GM23338 (cell line): Measurements from ENCODE around the gene FILIP1L.

Experiments
- CREB1 ChIP-seq: fragments of 250-450 bp; sonication (Bioruptor Pico); IDR thresholded peaks from 2 replicates; pipeline ENCODE4 v1.5.0; 2020; ENCODE audit warnings: low read depth, mild to moderate bottlenecking, moderate library complexity
- ETS1 ChIP-seq: IDR thresholded peaks from 2 replicates; pipeline ENCODE4 v1.6.1; 2016; ENCODE audit warnings: antibody characterized with exemption
- EZH2 ChIP-seq: fragments of 200-600 bp; sonication (generic); IDR thresholded peaks from one replicate; pipeline ENCODE4 v1.8.0; 2017; ENCODE audit warnings: antibody characterized with exemption, mild to moderate bottlenecking, low read depth; ENCODE audit not compliant: unreplicated experiment
- EZH2phosphoT487 ChIP-seq: fragments of 200-600 bp; sonication (generic); IDR thresholded peaks from one replicate; pipeline ENCODE4 v1.8.1; 2018; ENCODE audit warnings: antibody characterized with exemption; ENCODE audit not compliant: unreplicated experiment
- JUNB ChIP-seq: IDR thresholded peaks from one replicate; pipeline ENCODE4 v1.6.1; 2016; ENCODE audit warnings: antibody characterized with exemption; ENCODE audit not compliant: unreplicated experiment
- NANOG ChIP-seq: IDR thresholded peaks from 2 replicates; pipeline ENCODE4 v1.6.1; 2016; ENCODE audit warnings: antibody characterized with exemption, borderline replicate concordance
- POLR2AphosphoS5 ChIP-seq: IDR thresholded peaks from 2 replicates; pipeline ENCODE4 v1.6.1; 2016; ENCODE audit warnings: antibody characterized with exemption, low read depth
- ZNF114 ChIP-seq: fragments of 250-450 bp; sonication (Bioruptor Pico); IDR thresholded peaks from 2 replicates; pipeline ENCODE4 v1.5.0; 2020; ENCODE audit warnings: mild to moderate bottlenecking, moderate library complexity
- ZNF331 ChIP-seq: fragments of 250-450 bp; sonication (Bioruptor Pico); IDR thresholded peaks from 2 replicates; pipeline ENCODE4 v1.5.0; 2020; ENCODE audit warnings: low read depth, mild to moderate bottlenecking, moderate library complexity
- TF ChIP-seq, protein P1 (sequence below), 2 experiments: fragments of 200-600 bp in 1 of 2; sonication (generic) in 1 of 2; conservative IDR thresholded peaks; 2 replicates each; pipeline versions ENCODE4 v1.5.1 to v1.6.1; 2016 to 2017; ENCODE audit warnings: antibody characterized with exemption in 2 of 2, low read depth in 2 of 2, mild to moderate bottlenecking in 2 of 2, moderate library complexity in 1 of 2
- TF ChIP-seq, protein P2 (sequence below): IDR thresholded peaks from one replicate; pipeline ENCODE4 v1.6.1; 2018; ENCODE audit warnings: antibody characterized with exemption; ENCODE audit not compliant: unreplicated experiment
- TF ChIP-seq, protein P3 (sequence below): fragments of 250-450 bp; sonication (Bioruptor Pico); IDR thresholded peaks from 2 replicates; pipeline ENCODE4 v1.5.0; 2020; ENCODE audit warnings: mild to moderate bottlenecking, moderate library complexity

DNA sequence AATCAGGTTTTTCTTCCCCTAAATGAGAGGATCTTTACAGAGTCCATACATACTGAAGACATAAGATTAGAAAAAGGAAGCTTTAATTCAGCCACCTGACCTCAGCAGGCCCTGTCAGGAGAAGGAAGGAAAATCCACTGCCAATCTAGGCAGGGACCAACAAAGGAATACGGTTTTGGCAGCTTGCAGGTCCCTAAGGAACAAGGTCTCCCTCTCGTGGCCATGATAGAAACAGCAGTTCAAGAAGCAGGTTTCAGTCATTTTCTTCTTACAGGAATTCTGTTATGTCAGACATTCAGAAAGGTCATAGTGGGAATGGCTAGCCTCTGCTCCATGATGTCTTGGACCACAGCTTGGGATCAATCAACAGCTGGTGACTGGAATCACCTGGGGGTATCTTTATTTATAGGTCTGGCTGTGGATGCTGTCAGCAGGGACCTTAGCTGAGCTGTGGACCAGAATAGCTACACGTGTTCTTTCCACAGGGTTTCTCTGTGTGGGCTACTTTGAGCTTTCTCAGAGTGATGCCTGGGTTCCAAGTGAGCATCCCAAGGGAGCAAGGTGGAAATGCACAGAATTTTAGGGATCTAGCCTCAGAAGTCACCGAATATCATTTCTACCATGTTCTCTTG is 306.0 kb downstream of the FILIP1L start:
- TF ChIP-seq, protein P1, sequence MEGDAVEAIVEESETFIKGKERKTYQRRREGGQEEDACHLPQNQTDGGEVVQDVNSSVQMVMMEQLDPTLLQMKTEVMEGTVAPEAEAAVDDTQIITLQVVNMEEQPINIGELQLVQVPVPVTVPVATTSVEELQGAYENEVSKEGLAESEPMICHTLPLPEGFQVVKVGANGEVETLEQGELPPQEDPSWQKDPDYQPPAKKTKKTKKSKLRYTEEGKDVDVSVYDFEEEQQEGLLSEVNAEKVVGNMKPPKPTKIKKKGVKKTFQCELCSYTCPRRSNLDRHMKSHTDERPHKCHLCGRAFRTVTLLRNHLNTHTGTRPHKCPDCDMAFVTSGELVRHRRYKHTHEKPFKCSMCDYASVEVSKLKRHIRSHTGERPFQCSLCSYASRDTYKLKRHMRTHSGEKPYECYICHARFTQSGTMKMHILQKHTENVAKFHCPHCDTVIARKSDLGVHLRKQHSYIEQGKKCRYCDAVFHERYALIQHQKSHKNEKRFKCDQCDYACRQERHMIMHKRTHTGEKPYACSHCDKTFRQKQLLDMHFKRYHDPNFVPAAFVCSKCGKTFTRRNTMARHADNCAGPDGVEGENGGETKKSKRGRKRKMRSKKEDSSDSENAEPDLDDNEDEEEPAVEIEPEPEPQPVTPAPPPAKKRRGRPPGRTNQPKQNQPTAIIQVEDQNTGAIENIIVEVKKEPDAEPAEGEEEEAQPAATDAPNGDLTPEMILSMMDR (conservative IDR thresholded peaks at IDR 0.05; ENCODE audit: low read depth in 2 of 2) = peak; percentile 88
- no peak for TF ChIP-seq CREB1 (CRISPR knock-in tag)
- no peak for TF ChIP-seq EZH2
- no peak for TF ChIP-seq JUNB
- no peak for TF ChIP-seq POLR2AphosphoS5
- TF ChIP-seq NANOG = no peak
- TF ChIP-seq, protein P2, sequence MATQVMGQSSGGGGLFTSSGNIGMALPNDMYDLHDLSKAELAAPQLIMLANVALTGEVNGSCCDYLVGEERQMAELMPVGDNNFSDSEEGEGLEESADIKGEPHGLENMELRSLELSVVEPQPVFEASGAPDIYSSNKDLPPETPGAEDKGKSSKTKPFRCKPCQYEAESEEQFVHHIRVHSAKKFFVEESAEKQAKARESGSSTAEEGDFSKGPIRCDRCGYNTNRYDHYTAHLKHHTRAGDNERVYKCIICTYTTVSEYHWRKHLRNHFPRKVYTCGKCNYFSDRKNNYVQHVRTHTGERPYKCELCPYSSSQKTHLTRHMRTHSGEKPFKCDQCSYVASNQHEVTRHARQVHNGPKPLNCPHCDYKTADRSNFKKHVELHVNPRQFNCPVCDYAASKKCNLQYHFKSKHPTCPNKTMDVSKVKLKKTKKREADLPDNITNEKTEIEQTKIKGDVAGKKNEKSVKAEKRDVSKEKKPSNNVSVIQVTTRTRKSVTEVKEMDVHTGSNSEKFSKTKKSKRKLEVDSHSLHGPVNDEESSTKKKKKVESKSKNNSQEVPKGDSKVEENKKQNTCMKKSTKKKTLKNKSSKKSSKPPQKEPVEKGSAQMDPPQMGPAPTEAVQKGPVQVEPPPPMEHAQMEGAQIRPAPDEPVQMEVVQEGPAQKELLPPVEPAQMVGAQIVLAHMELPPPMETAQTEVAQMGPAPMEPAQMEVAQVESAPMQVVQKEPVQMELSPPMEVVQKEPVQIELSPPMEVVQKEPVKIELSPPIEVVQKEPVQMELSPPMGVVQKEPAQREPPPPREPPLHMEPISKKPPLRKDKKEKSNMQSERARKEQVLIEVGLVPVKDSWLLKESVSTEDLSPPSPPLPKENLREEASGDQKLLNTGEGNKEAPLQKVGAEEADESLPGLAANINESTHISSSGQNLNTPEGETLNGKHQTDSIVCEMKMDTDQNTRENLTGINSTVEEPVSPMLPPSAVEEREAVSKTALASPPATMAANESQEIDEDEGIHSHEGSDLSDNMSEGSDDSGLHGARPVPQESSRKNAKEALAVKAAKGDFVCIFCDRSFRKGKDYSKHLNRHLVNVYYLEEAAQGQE = no peak
- no peak for TF ChIP-seq ZNF114 (CRISPR knock-in tag)
- TF ChIP-seq ETS1 = no peak
- TF ChIP-seq, protein P3, sequence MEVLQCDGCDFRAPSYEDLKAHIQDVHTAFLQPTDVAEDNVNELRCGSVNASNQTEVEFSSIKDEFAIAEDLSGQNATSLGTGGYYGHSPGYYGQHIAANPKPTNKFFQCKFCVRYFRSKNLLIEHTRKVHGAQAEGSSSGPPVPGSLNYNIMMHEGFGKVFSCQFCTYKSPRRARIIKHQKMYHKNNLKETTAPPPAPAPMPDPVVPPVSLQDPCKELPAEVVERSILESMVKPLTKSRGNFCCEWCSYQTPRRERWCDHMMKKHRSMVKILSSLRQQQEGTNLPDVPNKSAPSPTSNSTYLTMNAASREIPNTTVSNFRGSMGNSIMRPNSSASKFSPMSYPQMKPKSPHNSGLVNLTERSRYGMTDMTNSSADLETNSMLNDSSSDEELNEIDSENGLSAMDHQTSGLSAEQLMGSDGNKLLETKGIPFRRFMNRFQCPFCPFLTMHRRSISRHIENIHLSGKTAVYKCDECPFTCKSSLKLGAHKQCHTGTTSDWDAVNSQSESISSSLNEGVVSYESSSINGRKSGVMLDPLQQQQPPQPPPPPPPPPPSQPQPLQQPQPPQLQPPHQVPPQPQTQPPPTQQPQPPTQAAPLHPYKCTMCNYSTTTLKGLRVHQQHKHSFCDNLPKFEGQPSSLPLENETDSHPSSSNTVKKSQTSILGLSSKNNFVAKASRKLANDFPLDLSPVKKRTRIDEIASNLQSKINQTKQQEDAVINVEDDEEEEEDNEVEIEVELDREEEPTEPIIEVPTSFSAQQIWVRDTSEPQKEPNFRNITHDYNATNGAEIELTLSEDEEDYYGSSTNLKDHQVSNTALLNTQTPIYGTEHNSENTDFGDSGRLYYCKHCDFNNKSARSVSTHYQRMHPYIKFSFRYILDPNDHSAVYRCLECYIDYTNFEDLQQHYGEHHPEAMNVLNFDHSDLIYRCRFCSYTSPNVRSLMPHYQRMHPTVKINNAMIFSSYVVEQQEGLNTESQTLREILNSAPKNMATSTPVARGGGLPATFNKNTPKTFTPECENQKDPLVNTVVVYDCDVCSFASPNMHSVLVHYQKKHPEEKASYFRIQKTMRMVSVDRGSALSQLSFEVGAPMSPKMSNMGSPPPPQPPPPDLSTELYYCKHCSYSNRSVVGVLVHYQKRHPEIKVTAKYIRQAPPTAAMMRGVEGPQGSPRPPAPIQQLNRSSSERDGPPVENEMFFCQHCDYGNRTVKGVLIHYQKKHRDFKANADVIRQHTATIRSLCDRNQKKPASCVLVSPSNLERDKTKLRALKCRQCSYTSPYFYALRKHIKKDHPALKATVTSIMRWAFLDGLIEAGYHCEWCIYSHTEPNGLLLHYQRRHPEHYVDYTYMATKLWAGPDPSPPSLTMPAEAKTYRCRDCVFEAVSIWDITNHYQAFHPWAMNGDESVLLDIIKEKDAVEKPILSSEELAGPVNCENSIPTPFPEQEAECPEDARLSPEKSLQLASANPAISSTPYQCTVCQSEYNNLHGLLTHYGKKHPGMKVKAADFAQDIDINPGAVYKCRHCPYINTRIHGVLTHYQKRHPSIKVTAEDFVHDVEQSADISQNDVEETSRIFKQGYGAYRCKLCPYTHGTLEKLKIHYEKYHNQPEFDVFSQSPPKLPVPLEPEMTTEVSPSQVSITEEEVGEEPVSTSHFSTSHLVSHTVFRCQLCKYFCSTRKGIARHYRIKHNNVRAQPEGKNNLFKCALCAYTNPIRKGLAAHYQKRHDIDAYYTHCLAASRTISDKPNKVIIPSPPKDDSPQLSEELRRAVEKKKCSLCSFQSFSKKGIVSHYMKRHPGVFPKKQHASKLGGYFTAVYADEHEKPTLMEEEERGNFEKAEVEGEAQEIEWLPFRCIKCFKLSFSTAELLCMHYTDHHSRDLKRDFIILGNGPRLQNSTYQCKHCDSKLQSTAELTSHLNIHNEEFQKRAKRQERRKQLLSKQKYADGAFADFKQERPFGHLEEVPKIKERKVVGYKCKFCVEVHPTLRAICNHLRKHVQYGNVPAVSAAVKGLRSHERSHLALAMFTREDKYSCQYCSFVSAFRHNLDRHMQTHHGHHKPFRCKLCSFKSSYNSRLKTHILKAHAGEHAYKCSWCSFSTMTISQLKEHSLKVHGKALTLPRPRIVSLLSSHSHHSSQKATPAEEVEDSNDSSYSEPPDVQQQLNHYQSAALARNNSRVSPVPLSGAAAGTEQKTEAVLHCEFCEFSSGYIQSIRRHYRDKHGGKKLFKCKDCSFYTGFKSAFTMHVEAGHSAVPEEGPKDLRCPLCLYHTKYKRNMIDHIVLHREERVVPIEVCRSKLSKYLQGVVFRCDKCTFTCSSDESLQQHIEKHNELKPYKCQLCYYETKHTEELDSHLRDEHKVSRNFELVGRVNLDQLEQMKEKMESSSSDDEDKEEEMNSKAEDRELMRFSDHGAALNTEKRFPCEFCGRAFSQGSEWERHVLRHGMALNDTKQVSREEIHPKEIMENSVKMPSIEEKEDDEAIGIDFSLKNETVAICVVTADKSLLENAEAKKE = no peak
- no peak for TF ChIP-seq EZH2phosphoT487
- TF ChIP-seq ZNF331 (CRISPR knock-in tag) = no peak
